ENCODE results near the gene MMEL1. TPM values are rescaled to one million over a fixed set of nuclear protein-coding genes. Genes with fewer than 3 reads are reported as not detected.

The MMEL1 gene
- total and polyA plus RNA-seq, 2 of the 13 experiments (the other 11 are each of a cell fraction or from before 2014, with no cell fraction given), result 0.48 TPM; not detected in 1

- TF ChIP-seq GABPB1 (CRISPR knock-in tag; IDR thresholded peaks at IDR 0.05) (0 out of 2 replicates have a peak, but pooled peaks have one; percentile 17), PRDM4 (CRISPR knock-in tag; IDR thresholded peaks at IDR 0.05; ENCODE audit: borderline replicate concordance) (no peak), ZNF550 (CRISPR knock-in tag; IDR thresholded peaks at IDR 0.05; ENCODE audit: borderline replicate concordance) (no peak), TSC22D2 (CRISPR knock-in tag; IDR thresholded peaks at IDR 0.05; ENCODE audit: borderline replicate concordance) (no peak), ZNF687 (CRISPR knock-in tag; IDR thresholded peaks at IDR 0.05) (peak; percentile 50; the same call in 1 of the 2 replicates), ASH2L (IDR thresholded peaks at IDR 0.05; ENCODE audit: insufficient read length, low read depth, low read length) (no peak), ZBTB49 (CRISPR knock-in tag; IDR thresholded peaks at IDR 0.05; ENCODE audit: borderline replicate concordance) (no peak), AKNA (CRISPR knock-in tag; IDR thresholded peaks at IDR 0.05; ENCODE audit: borderline replicate concordance) (no peak), SP4 (CRISPR knock-in tag; IDR thresholded peaks at IDR 0.05) (no peak), ZNF235 (CRISPR knock-in tag; IDR thresholded peaks at IDR 0.05; ENCODE audit: borderline replicate concordance) (no peak), KDM1A (CRISPR knock-in tag; IDR thresholded peaks at IDR 0.05) (no peak), PRPF4 (IDR thresholded peaks at IDR 0.05; ENCODE audit: low read depth, low read length, poor library complexity, severe bottlenecking) (no peak), ZNF232 (CRISPR knock-in tag; IDR thresholded peaks at IDR 0.05; ENCODE audit: borderline replicate concordance) (0 out of 2 replicates have a peak, but pooled peaks have one; percentile 41), ZNF326 (CRISPR knock-in tag; IDR thresholded peaks at IDR 0.05; ENCODE audit: borderline replicate concordance) (0 out of 2 replicates have a peak, but pooled peaks have one; percentile 25)
Observed at GRCh38 chr1:2583871-2584351, 48.9 kb downstream of the MMEL1 start (continued).

Data from HepG2 (cell line).